Spleen (tissue), 7 donors: ENCODE measurements around the gene CARM1.

ENCODE experiments used
- POLR2A ChIP-seq, 3 donors: fragments of 450-650 bp; IDR thresholded peaks; one replicate each; pipeline ENCODE4 v1.5.1; 2017; ENCODE audit warnings: antibody characterized with exemption in 3 of 3, mild to moderate bottlenecking in 1 of 3
- POLR2AphosphoS5 ChIP-seq, 3 donors: sonication (generic); formaldehyde crosslinking; IDR thresholded peaks; one replicate each; pipeline ENCODE4 v1.5.1; 2017; ENCODE audit warnings: antibody characterized with exemption in 3 of 3
- TF ChIP-seq, protein P1 (sequence below), 11 experiments: fragments of 200-600 bp in 7 of 11; fragments of 450-650 bp in 4 of 11; sonication (generic) in 4 of 11; IDR thresholded peaks in 8 of 11; conservative IDR thresholded peaks in 3 of 11; 1 replicate in 7 of 11; 2 replicates in 4 of 11; pipeline versions ENCODE4 v1.4.0 to v1.8.0; 2016 to 2021; ENCODE audit warnings: antibody characterized with exemption in 11 of 11, inconsistent platforms in 4 of 11, mild to moderate bottlenecking in 1 of 11
- donor health status: DM: no; HTN: no; CAD: no; lungs with moderate emphysema.
- donor health status: DM: no; HTN: no; CAD: no.
- donor health status: DM: no; HTN: no; CAD: no.

DNA sequence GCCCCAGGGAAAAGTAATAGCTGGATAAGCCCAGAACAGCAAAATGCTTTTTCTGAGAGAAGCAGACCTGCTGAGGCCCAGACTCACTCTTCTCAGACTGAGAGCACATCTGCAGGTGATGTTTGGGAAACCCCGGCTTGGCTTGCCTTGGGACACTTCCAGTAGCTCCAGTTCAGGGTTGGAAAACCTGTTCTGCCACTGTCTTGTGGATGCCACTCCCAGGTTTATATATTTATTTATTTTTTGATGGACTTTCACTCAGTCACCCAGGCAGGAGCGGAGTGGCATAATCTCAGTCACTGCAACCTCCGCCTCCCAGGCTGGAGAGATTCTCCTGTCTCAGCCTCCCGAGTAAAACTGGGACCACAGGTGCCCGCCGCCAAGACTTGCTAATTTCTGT lies 81.5 kb downstream of the CARM1 start:
- TF ChIP-seq POLR2A (IDR thresholded peaks at IDR 0.05) (no peak), POLR2AphosphoS5 (IDR thresholded peaks at IDR 0.05) (no peak)
- TF ChIP-seq, protein P1, sequence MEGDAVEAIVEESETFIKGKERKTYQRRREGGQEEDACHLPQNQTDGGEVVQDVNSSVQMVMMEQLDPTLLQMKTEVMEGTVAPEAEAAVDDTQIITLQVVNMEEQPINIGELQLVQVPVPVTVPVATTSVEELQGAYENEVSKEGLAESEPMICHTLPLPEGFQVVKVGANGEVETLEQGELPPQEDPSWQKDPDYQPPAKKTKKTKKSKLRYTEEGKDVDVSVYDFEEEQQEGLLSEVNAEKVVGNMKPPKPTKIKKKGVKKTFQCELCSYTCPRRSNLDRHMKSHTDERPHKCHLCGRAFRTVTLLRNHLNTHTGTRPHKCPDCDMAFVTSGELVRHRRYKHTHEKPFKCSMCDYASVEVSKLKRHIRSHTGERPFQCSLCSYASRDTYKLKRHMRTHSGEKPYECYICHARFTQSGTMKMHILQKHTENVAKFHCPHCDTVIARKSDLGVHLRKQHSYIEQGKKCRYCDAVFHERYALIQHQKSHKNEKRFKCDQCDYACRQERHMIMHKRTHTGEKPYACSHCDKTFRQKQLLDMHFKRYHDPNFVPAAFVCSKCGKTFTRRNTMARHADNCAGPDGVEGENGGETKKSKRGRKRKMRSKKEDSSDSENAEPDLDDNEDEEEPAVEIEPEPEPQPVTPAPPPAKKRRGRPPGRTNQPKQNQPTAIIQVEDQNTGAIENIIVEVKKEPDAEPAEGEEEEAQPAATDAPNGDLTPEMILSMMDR (IDR thresholded peaks at IDR 0.05 in 8 of 11, conservative IDR thresholded peaks at IDR 0.05 in 3 of 11), result no peak
